Measurements from ENCODE around the gene FAHD1. TPM values are rescaled to one million over a fixed set of nuclear protein-coding genes. Genes with fewer than 3 reads are reported as not detected.

FAHD1 gene
- total RNA-seq, 1 experiment from 2014 or later = 89.7 TPM

DNA sequence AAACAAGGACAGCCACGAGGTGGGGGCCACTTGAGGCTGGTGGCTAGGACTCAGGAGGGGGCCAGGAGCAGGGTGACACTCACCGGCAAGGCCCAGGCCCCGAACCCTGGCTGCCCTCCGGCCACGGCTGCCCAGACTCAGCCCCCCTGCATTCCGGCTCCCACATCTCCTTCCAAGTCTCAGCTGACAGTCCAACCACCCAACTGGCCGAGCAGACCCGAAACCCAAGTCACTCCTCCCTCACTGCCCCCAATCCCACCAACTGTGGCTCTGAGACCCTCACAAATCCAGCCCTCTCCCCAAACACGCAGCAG, 9.8 kb upstream of the FAHD1 start:
- DNase-seq (ENCODE audit: low spot score) = no peak

DNA sequence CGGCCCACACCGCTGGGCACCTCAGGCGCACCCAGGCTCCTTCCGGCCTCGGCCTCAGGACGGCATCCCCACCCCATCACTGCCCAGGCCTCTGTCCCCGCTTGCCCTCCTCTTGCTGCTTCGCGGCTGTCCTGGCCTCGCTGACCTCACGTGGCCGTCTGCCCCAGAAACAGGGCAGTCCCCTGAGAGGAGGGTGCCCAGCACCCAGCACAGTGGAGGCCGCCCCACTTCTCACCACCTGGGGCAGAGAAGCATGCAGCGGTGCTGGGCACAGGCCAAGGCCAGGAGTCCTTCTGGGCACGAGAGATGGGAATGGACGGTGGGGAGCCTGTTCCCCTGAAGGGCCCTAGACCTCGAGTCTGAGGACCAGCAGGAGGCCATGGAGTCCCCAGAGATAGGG, 9.3 kb upstream of the FAHD1 start:
- DNase-seq (ENCODE audit: low spot score) = no peak

DNA sequence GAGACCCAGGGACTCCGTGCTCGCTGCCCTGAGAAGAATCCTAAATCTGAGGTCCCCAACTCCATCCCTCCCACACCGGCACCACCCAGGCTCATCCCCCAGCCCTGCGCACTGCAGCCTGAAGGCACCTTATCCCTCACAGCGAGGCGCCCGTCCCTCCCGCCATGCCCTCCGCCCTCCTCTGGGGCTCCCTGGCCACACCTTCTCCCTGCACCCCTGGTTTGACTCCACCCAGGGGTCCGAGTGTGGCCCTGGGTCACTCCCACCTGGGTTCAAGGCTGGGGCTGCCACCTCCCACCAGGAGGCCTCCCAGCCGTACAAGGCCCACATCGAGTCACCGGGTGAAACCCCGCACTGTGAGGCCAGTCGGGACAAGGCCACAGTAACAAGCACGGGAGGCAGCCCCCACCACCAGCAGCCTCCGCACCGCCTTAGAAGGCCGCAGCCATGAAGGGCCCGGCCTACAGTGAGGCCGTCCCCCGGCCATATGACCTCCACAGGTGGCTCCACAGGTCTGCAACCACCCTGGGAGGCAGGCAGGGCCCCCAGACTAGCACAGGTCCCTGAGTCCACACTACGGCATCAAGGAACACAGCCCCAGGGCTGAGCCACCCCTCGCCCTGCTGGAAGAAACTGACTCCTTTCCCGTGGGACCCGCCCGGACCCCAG, 8.7 kb upstream of the FAHD1 start:
- no peak for DNase-seq (ENCODE audit: low spot score)

DNA sequence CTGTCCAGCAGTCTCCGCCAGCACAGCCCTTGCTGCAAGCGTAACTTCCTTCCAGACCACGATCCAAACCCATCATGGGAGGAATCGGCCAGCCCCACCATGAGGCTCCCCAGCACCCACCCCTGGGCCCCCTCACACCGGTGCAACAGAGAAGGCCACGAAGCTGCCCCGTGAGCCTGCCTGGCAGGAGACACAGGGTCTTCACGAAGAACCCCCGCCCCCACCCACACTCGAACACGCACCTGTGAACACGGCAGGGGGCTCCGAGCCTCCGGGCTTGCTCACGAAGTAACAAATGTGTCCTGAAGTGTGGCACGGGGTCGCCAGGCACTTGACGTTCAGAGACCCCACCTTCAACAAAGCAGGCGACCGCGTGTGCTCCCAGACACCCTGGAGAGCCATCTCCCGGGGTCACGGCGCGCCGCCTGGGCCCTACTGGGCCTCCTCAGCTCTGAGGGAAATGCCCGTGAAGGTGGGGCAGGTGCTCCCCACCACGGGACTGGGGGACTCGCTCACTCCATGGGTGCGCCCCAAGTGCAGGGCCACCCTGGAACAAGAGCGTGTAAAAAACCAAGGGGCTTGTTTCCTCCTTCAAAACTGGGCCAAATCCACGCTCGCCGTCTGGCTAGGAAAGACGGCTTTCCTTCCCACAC, 8.0 kb upstream of the FAHD1 start:
- no peak for DNase-seq (ENCODE audit: low spot score)

DNA sequence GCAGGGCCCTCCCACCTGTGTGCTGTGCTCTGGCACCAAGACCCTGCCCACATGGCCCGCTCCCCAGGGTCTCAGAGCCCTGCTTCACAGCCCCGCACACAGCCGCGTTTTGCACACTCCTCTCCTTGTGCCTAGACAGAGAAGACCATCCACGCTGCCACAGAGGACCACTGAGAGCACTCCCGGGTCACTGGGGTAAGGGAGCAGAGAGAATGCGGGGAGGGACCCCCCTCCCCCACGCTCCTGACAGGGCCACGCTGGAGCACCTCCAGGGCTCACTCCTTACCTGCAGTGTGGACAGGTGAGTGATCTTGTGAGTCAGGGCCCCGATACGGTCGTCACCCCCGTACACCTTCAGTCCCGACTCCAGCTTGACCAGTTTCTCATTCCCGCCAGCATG, 7.4 kb upstream of the FAHD1 start:
- DNase-seq (ENCODE audit: low spot score) = no peak

DNA sequence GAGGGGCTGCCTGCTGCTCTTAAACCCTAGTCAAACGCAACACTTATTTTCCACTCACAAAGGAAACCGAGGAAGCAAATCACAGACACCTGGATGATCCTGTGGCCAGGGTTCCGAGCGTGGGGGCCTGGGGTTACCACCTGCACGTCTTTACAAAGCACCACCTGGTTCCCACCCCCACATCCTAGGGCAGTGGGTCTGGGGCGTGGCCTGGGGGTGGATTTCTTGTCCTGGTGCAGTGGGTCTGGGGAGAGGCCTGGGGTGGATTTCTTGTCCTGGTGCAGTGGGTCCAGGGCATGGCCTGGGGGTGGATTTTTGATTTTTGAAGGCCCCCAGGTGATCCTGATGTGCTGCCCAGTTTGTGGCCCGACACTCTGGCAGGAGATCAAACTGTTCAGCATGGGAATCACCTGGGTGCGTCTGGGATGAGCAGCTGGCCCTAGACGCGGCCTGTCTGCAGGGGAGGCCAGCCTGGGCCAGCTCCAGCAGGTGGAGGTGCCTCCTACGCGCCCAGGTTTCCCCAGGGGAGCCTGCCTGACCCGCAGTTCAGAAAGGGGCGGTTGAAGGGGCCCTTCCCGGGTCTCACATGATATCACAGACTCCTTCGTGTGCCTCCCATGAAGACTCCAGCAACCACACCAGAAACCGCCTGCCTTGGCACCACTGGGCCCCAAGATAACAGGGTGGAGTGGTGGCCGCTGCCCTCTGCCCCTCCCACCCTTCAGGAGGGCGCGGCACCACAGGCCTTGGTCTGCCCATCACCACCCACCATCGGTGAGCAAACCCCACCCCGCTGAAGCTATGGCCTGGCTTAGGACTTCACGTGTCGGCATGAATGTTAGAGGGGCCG, 6.7 kb upstream of the FAHD1 start:
- DNase-seq (ENCODE audit: low spot score) = no peak

DNA sequence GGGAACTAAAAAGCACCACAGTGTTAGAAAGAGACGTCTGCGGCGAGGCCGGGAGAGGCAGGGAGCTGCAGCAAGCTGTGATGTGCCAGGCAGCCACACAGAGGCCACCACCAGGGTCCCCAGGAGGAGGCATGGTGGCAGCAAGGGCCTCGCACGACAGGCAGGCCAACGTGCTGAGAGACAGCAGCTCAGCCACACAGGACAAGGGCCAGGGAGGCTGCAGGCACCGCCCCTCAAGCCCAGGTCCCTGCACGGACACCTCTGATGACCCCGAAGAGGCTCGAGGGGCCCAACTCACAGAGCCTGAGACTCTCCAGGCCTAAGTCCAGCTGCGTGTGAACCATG, 6.1 kb upstream of the FAHD1 start:
- no peak for DNase-seq (ENCODE audit: low spot score)

DNA sequence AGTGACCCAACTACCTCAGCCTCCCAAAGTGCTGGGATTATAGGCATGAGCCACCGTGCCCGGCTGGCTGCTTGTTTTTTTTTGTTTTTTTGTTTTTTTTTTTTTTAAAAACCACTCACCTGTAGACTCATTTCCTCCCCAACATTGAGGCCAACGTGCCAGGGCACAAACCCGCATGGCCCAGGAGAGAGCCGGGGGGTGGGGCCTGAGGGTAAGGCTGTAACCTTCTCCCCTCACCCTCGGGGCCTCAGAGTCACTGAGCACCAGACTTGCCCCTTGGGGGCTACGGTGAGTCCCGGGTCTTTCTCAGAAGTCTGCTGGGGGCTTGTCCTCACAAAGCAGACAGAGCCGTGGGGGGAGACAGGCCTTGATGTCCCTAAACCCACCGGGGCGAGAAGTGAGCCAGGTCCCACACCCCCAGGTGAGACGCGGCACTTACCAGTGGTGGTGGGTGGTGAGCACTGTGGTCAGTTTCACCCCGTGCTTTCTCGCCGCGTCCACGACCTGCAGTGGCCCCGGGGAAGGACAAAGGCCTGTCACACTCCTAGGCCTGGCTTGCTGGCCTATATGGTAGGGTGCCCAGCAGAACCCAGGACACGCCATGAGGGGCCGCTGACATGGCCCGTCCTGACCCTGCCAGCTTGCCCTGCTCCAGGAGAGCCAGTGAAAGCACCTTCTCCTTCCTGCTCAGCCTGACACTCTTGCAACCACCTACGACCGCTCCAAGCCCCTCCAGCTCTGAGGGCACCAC, 5.0 kb upstream of the FAHD1 start:
- no peak for DNase-seq (ENCODE audit: low spot score)

DNA sequence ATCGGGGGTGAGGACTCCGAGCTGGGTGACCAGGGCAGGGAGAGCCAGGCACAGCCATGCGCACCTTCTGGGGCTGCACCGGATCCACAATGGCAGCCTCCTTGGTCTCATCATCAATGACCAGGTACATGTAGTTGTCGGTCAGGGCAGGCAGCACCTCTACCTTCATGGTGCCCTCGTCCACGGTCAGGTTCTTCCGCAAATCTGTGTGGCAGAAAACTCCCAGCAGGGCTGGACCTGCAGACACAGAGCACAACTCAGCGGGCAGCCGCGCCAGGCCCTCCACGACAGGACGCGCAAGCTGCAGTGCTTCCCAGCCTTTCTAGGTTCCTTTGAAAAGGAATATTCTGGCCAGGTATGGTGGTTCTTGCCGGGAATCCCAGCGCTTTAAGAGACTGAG, 4.2 kb upstream of the FAHD1 start:
- DNase-seq (ENCODE audit: low spot score) = no peak

DNA sequence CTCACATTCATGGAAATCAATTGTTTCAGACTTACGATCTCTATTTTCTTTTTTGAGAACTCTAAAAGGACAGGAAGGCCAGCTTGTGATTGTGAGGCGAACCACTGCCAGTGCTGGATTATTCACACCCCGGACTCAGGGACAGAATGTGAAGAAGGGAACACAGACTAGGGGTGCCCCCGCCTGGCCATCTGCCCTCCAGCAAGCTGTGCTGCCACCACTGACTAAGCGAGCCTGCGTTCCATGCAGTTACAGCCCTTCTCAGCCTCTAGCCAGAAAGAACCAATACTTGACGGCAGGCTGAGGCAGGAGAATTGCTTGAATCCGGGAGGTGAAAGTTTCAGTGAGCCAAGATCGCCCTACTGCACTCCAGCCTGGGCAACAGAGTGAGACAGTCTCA, 3.2 kb upstream of the FAHD1 start:
- peak; percentile 35 for DNase-seq (ENCODE audit: low spot score)

DNA sequence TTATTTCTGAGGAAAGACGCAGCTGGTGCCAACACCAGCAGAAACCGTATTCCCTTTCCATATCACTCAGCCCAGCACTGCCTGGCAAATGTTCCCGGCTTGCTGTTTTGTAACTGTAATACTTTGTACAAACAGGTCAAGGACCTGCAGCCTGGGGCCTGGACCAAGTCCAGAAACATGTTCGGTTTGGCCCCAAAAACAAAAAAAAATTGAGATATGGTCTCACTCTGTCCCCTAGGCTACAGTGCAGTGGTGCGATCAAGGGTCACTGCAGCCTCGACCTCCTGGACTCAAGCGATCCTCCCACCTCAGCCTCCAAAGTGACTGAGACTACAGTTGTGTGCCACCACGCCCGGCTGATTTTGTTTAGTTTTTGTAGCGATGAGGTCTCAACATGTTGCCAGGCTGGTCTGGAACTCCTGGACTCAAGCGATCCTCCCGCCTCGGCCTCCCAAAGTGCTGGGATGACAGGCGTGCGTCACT, 1.6 kb upstream of the FAHD1 start:
- no peak for DNase-seq (ENCODE audit: low spot score)

DNA sequence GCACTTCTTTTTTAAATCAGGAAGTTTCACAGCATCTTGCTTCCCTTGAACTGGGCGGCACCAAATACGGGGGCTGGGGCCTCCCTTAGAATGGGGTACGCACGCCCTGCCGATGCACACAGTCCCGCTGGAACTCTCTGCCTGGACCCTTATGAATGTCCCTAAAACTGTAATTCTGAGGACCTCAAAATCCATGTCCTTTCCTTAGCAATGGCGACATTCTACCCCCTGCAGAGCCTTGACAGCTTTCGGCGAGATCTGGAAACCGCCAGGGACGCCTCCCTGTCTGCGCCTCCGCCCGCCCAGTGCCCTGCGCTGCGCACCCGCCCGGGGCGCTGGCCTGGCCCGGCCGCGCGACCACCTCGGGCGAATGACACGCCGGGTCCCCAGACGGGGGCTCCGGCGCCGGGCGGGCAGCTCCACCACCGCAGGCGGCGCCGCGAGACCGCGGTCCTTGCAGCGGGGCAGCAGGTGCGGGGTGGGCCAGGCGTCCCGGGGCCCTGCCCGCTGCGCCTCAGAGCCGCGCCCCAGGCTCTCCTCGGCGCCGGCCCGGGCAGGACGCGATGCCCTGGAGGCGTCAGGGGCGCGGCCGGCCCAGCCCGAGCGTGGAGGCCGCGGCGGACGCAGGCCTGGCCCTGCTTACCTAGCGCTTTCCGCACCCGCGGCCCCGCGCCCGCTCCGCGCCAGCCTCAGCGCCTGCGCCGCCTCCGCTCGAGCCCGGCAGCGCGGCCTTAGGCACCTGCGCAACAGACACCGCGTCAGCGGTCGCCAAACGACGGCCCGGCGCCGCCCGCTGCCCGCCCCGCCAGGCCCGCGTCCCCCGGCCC, 929 bp upstream of the FAHD1 start:
- DNase-seq (ENCODE audit: low spot score) = peak; percentile 4

DNA sequence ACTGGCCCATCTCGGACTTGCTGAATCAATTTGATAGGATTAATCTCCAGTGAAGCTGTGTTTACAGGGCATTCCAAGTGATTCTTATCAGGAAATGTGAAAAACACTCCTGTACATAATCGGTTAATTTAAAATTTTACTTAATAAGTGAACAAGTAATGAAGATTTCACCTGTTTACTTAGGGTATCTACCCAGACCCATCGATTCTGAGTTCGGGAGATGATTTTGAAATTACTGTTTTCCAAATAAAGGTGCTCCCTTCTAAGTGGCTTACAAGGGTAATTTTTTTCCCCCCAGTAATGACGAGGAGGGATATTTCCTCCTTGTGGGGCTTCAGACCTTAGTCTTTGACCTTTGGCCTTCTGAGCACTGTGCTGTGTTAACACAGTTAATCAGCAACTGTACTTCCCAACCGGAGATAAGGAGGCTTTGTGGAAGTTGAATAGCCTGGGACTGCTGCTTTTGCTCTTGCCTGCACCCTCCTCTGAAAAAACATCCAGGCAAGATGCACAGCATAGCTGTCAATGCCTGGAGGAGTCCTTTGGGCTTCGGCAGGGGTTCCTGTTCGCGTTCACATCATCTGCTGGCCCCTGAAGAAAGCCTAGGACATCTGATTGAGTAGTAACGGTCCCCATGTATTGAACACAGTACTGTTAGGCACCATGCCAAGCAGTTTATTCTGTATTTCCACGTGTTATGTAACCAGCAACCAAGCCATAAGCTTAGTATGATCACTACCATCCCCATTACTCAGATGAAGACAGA, 1.8 kb downstream of the FAHD1 start:
- DNase-seq (ENCODE audit: low spot score) = no peak

DNA sequence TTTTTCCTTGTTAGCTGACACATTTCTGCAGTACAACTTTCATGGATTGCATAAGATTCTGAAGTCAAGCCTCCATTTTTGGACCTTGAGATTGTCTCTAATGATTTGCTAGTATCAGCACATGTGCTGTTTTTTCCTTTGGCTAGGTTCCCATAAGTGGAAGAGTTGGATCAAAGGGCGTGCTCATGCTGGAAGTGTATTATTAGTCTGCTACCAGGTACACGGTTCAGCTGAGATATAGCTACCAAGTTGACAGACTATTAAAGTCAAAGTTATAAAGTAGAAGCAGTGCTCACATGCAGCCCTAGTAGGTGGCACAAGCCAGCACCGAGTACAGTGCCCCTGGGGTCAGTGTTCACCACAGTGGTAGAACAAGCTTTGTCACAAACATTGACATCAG, 3.2 kb downstream of the FAHD1 start:
- DNase-seq (ENCODE audit: low spot score) = no peak

DNA sequence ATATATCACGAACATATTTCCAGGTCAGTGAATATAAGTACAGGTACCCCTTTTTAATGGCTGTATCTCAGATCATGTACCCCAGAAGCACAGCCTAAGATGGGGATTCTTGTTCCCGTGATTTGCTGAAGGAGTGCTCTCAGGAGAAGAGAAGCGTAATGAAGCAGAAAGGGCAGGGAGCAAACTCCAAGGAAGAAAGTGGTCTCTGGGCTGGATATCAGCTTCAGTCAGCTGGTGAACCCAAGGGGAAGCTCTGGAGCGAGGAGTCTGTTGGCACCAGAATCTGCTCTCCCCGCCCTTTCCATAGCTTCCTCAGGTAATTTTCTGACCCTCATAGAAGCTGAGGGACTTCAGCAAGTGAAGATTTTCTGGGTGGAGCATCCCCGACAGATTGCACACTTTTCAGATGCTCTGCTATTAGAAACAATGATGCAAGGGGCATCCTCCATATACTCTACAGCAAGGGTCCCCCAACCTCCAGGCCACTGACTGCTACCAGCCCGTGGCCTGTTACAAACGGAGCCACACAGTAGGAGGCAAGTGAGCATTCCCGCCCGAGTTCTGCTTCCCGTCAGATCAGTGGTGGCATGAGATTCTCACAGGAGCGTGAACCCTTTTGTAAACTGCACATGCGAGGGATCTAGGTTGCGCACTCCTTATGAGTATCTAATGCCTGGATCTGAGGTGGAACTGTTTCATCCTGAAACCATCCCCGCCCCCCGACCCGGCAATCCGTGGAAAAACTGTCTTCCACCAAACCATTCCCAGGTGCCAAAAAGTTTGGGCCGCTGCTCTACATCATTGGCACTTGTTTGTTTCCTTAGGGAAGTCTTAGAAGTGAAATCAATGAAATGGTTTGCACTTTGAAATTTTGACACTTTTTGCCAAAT, 4.4 kb downstream of the FAHD1 start:
- no peak for DNase-seq (ENCODE audit: low spot score)

DNA sequence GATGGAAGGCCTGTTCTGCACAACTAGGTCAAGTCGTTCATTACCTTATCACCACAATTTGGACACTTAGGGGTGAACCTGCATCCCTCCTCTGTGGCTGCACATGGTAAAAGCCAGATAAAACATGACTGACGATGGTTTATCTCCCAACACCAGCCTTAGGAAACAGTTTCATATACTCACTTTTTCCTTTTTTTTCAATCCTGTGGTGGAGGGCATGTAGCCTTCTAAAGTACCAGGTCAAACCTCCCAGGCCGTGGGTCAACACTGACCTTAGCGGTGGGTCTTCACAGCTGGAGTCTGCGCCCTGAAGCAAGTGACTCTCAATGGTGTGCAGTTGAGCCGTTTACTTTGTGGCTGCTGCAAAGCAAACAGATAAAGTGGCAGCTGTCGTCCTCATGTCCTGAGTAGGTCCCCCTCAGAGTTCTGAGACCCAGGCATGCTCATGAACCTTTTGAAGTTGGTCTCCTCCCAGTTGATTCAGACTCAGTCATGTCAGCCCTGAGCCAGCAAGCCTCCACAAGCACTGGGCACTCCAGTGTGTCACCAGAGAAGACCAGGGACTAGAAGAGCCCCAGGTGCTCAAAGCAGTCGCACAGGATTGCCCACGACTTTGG, 5.9 kb downstream of the FAHD1 start:
- DNase-seq (ENCODE audit: low spot score) = no peak

DNA sequence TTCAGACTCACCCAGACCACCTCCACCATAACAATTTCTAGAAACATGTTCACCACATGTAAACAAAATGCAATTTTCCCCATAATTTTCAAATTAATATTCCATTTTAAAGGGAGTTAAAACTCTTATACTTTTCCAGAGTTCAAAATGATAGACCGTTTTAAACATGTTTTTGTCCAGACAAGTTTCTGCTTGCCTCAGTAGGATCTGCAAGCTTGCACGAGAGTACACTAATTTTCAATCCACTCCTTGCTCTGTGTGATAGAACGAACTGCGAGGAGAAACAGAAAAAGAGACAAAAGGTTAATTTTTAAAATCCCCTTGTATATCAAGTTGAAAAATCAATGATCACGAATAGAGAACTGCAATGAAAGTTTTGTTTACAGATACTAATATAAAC, 7.1 kb downstream of the FAHD1 start:
- DNase-seq (ENCODE audit: low spot score) = no peak

DNA sequence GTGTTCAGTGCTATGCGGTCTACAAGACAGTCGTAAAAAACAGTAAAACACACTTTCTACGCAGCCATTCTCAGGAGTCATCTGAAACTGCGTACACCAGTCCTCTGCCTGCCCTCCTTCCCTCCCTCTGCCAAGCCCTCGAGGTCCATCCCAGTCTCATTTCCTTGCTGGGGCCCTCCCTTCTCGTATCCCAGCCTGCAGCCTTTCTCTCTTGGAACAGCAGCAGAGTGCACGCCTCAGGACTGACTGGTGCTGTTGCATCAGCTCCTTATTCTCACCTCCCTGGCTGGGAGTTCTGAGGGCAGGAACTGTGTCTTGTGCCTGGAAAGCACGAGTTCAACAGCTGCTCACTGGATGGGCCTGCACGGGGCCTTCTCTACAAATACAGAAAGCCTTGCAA, 12.5 kb downstream of the FAHD1 start:
- DNase-seq (ENCODE audit: low spot score) = no peak

DNA sequence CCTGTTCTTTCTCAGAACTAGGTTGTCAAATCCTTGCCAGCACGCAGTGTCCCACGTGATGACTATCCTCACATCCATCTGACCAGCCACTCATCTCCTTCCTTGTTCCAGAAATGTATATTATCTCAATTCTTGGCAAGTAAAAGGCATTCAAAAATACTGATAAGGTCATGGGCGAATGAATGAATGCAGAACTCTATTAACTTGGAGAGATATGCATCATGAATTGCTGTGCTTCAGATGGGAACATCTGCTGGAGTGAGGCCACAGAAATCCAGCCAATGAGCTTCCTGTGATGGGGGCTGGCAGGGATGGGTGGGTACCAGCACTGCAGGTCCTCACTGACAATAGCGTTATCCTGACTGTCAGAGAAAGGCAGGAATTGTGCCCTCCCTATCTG, 19.0 kb downstream of the FAHD1 start:
- no peak for DNase-seq (ENCODE audit: low spot score)
